ENCODE results near the gene PSG2.
"Not testable (repeated sequence)": the region's sequence is repeated elsewhere in the genome, so short reads cannot be mapped to it uniquely, and the experiment has no call there.

Gene PSG2

DNA sequence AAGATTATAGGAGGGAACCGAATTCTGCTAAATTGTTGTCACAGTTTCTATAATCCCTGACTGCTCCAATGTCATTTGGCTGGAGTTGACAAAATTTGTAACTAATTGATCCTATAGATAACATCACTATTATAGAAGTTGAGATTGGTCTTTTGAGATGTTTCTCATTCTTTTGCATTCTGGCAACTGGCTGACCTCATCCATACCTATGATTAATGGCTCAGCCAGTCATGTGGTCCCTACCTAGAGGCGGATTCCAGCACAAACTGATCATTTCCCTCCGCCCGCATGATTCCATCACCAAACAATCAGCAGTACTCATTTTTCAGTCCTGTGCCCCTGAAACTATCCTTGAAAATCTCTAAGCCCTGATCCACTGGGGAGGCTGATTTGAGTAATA lies 4.2 kb downstream of the PSG2 start:
- TF ChIP-seq, protein P1, sequence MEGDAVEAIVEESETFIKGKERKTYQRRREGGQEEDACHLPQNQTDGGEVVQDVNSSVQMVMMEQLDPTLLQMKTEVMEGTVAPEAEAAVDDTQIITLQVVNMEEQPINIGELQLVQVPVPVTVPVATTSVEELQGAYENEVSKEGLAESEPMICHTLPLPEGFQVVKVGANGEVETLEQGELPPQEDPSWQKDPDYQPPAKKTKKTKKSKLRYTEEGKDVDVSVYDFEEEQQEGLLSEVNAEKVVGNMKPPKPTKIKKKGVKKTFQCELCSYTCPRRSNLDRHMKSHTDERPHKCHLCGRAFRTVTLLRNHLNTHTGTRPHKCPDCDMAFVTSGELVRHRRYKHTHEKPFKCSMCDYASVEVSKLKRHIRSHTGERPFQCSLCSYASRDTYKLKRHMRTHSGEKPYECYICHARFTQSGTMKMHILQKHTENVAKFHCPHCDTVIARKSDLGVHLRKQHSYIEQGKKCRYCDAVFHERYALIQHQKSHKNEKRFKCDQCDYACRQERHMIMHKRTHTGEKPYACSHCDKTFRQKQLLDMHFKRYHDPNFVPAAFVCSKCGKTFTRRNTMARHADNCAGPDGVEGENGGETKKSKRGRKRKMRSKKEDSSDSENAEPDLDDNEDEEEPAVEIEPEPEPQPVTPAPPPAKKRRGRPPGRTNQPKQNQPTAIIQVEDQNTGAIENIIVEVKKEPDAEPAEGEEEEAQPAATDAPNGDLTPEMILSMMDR (IDR thresholded peaks at IDR 0.05; ENCODE audit: extremely low read depth, insufficient read depth, missing control alignments): no peak
- in situ Hi-C loops (cut with MboI; ENCODE audit: low pct_unique_long_range_greater_than_20kb, low sequenced_read_pairs, unreplicated experiment): no loop called here
- no peak for DNase-seq (ENCODE audit: low spot score)

DNA sequence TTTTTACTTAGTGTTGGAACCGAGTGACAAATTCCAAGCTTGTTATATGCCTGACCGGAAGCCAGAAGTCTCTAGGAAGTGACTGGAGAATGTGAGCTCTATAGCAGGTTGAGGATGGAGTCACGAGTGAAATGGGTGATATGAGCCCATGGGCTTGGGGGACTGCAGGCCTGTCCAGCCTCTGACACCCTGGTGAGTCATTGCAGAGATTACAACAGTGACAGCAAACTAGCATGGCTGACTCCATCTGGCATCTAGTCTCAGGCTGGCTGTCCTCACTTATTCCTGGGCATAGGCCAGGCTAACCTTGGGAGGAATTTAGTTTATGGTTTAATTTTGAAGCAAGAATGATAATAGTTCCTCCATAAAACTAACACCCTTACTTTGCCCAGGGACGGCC lies 4.6 kb downstream of the PSG2 start:
- in situ Hi-C loops (cut with MboI; ENCODE audit: low pct_unique_long_range_greater_than_20kb, low sequenced_read_pairs, unreplicated experiment); DNase-seq (ENCODE audit: low spot score): not testable (repeated sequence)

DNA sequence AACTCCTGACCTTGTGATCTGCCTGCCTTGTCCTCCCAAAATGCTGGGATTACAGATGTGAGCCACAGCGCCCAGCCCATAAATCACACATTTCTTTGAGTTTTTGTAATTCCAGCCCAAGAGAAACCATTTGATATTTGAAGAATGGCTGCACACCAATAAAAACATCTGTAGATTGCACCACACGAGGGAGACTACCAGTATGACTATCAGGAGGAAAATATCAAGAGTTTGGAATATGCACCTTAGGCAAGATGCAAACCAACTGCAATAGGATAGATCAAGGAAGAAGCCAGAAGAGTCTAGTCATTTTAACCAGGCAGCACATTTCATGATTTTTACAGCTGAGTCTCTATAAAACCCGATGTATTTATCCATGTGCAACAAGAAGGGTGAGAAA lies 20.1 kb downstream of the PSG2 start:
- DNase-seq (ENCODE audit: low spot score); in situ Hi-C loops (cut with MboI; ENCODE audit: low pct_unique_long_range_greater_than_20kb, low sequenced_read_pairs, unreplicated experiment): not testable (repeated sequence)

DNA sequence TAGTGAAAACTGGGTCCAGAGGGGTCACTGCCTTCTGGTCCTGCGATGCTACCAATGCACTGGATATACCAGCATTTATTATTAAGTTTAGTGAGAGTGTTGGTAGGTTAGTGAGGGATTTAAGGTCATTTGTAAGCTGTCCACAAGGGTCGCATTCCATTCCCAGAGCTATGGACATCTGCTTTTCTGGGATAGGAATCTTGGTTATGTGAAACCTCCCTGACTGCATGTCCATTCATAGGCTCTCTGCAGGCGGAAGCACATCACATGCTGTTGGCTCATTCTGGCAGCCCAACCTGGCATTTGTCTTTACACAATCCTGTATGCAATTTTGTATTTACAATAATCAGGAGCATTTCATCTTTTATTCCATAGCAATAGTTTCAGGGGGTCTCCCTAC lies 21.2 kb downstream of the PSG2 start:
- in situ Hi-C loops (cut with MboI; ENCODE audit: low pct_unique_long_range_greater_than_20kb, low sequenced_read_pairs, unreplicated experiment); DNase-seq (ENCODE audit: low spot score): not testable (repeated sequence)

DNA sequence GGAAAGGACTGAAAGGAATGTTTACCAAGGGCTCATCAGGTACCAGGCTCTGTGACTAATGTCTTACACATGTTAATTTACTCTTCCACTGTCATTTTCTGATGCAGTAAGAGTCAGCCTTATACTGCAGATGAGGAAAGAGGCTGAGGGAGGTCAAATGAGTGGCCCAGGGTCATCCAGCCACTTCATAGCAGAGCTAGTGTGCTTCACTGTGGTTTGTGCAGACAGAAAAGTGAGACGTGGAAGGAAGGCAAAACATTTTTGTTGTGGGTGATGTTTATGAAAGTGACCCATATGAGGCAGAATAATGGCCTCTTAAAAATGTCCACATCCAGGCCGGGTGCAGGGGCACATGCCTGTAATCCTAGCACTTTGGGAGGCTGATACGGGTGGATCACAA lies 22.2 kb downstream of the PSG2 start:
- DNase-seq (ENCODE audit: low spot score); in situ Hi-C loops (cut with MboI; ENCODE audit: low pct_unique_long_range_greater_than_20kb, low sequenced_read_pairs, unreplicated experiment): not testable (repeated sequence)

DNA sequence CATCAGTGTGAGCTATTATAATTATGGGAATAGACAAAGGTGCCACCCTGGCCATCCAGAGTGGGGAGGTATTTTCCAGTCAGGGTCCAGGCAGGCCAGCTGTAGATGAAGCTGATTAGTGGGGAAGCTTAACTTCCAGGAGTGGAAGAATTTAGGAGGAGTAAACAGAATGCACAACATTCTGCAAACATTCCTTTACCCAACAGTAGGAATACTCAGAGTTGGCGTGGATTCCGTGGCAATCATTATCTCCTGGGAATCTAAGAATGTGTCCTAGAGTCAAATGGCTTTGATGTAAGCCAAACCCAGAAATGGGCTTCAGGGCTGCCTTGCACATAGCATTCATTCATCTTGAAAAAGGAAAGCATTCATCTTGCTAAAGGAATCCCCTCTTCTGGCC lies 23.0 kb downstream of the PSG2 start:
- in situ Hi-C loops (cut with MboI; ENCODE audit: low pct_unique_long_range_greater_than_20kb, low sequenced_read_pairs, unreplicated experiment); DNase-seq (ENCODE audit: low spot score): not testable (repeated sequence)

DNA sequence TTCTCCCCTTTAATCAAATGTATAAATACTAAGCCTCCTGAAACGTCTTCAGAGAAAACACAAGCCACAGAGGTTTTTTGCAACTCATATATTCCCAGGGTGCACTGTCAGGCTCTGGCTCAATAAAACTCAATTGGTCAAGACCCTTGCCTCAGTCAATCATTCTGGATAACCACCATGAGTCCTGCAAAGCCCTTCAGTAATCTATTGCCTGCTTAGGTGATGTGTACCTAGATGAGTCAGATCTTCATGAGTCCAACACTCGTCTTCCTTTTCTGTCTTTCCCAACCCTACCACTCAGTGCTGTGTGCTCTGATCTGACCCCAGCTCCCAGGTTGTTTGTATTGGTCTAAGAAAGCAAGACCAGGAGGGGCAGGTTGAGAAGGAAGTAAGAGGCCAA lies 24.1 kb downstream of the PSG2 start:
- DNase-seq (ENCODE audit: low spot score); in situ Hi-C loops (cut with MboI; ENCODE audit: low pct_unique_long_range_greater_than_20kb, low sequenced_read_pairs, unreplicated experiment): not testable (repeated sequence)

DNA sequence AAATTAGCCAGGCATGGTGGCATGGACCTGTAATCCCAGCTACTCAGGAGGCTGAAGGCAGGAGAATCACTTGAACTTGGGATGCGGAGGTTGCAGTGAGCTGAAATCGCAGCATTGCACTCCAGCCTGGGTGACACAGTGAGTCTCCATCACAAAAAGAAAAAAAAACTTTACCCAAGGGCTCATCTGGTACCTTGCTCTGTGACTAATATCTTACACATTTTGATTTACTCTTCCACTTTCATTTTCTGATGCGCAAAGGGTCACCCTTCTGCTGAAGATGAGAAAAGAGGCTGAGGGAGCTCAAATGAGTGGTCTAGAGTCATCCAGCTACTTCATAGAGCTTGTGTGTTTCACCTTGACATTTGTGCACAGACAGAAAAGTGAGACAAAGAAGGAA lies 34.5 kb downstream of the PSG2 start:
- DNase-seq (ENCODE audit: low spot score); in situ Hi-C loops (cut with MboI; ENCODE audit: low pct_unique_long_range_greater_than_20kb, low sequenced_read_pairs, unreplicated experiment): not testable (repeated sequence)

DNA sequence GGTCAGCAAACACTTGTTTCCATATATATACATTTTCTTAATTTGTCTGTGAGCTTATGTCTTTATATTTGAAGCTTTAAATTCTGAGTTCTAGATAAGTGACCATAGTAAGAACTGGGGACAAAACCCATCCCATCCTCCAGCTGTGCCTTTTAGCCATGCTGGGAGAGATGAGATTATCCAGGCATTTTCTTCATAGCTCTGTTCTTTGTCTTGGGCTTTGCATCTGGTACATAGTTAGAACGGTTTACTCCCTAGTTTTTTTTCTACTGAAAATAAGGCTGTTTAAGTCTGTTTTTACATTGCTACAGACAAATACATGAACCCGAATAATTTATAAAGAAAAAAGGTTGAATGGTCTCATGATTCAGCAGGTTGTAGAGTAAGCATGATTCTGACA lies 35.9 kb downstream of the PSG2 start:
- in situ Hi-C loops (cut with MboI; ENCODE audit: low pct_unique_long_range_greater_than_20kb, low sequenced_read_pairs, unreplicated experiment); DNase-seq (ENCODE audit: low spot score): not testable (repeated sequence)

DNA sequence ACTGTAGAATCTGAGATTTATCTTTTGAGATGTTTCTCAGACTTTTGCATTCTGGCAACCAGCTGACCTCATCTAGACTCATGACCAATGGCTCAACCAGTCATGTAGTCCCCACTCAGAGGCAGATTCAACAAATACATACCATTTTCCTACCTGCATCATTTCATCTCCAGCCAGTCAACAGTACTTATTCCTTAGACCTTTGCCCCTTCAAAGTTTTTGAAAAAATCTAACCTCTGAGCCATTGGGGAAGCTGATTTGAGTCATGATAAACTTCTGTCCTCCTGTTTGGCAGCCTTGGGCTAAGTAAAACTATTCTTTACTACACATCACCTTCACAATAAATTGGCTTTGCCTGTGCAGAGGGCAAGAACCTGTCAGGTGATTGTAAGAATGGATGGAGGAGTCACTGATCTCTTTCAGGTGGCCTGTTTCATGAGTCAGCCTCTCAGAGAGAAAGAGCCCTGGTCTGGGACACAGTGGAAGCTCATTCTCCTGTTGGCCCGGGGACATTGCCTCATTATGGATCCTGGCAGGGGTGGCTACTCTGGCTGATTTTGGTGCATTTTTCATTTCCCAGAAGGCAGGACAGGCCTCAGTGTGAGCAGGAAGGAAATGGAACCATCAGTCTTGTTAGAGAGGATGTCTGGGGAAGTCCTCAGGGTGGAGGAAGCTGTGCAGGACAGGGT lies 38.9 kb downstream of the PSG2 start:
- in situ Hi-C loops (cut with MboI; ENCODE audit: low pct_unique_long_range_greater_than_20kb, low sequenced_read_pairs, unreplicated experiment); DNase-seq (ENCODE audit: low spot score): not testable (repeated sequence)

DNA sequence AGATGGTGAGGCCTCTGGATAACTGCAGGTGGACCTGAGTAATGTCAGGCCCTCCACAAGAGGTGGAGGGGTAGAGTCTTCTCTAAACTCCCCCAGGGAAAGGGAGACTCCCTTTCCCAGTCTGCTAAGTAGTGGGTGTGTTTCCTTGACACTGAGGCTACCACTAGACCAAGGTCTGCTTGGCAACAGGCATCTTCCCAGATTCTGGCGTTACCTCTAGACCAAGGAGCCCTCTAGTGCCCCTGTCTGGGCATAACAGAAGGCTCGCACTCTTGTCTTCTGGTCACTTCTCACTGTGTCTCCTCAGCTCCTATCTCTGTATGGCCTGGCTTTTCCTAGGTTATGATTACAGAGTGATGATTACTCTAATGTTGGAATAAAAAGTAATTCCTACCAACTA lies 50.9 kb downstream of the PSG2 start:
- in situ Hi-C loops (cut with MboI; ENCODE audit: low pct_unique_long_range_greater_than_20kb, low sequenced_read_pairs, unreplicated experiment); DNase-seq (ENCODE audit: low spot score): not testable (repeated sequence)

DNA sequence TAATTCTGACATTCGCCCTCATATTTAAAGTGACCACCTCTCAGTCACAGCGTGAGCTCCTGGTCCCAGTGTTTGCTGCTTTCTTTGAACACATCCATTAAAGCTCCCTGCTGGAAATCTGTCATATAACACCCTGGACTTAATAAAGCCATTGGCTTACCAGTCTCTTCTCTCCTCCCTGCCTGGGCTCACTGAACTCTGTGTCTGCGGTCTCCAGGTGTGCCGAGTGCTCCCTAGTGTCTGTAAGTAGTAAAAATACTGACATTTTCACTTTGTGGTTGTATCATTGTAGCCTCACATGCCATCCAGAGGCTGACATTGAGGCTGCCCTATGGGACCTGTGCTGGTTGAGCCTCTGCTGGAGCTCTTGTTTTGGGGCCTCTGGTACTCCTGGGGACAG lies 53.6 kb downstream of the PSG2 start:
- TF ChIP-seq, protein P1 (IDR thresholded peaks at IDR 0.05; ENCODE audit: extremely low read depth, insufficient read depth, missing control alignments): no peak
- in situ Hi-C loops (cut with MboI; ENCODE audit: low pct_unique_long_range_greater_than_20kb, low sequenced_read_pairs, unreplicated experiment): no loop called here
- no peak for DNase-seq (ENCODE audit: low spot score)
